AG04450 (cell line): ENCODE measurements around the gene MCF2. TPM values are rescaled to one million over a fixed set of nuclear protein-coding genes. Genes with fewer than 3 reads are reported as not detected.

ENCODE experiments used
- CTCF ChIA-PET: fragments of 300-600, 350-600 bp; formaldehyde crosslinking; extraction: SDS; loops from one replicate; lab custom pipeline; 2022; ENCODE audit warnings: antibody characterized with exemption, inconsistent platforms; lab: Charles Lee
- POLR2A ChIA-PET: fragments of 350-600 bp; formaldehyde crosslinking; extraction: SDS; loops from one replicate; lab custom pipeline; 2021; ENCODE audit warnings: antibody characterized with exemption, inconsistent platforms; lab: Yijun Ruan, JAX
- DNase-seq: peaks from one replicate; pipeline ENCODE4 v3.0.0-alpha.2; 2011; ENCODE audit warnings: low read depth, low spot score
- H3K27ac ChIP-seq: one replicate; pipeline ENCODE4 v1.5.1; 2012; ENCODE audit warnings: low read depth, low read length, control low read depth
- H3K27me3 ChIP-seq: one replicate; pipeline ENCODE4 v1.6.0; 2012; ENCODE audit warnings: low read length; ENCODE audit not compliant: control insufficient read depth, insufficient read depth
- H3K4me3 ChIP-seq: 2 replicates; pipeline ENCODE4 v1.5.1; 2011; ENCODE audit warnings: mild to moderate bottlenecking, low read depth, low read length, control low read depth
- H3K9me3 ChIP-seq: 2 replicates; pipeline ENCODE4 v1.5.1; 2012; ENCODE audit warnings: low read length; ENCODE audit not compliant: control insufficient read depth, insufficient read depth
- polyA plus RNA-seq: library from polyadenylated mRNA; depleted of rRNA; stranded (reverse); fragments of >200 nt; gene quantifications from 2 replicates; pipeline ENCODE4 v1.2.3, GENCODE V29; 2011
- TF ChIP-seq, protein P1 (sequence below): IDR thresholded peaks from 2 replicates; pipeline ENCODE4 v1.5.1; 2011; ENCODE audit warnings: low read depth, low read length, control low read depth, inconsistent platforms

MCF2 gene
- polyA plus RNA-seq, 1 experiment = 0.09 TPM

DNA sequence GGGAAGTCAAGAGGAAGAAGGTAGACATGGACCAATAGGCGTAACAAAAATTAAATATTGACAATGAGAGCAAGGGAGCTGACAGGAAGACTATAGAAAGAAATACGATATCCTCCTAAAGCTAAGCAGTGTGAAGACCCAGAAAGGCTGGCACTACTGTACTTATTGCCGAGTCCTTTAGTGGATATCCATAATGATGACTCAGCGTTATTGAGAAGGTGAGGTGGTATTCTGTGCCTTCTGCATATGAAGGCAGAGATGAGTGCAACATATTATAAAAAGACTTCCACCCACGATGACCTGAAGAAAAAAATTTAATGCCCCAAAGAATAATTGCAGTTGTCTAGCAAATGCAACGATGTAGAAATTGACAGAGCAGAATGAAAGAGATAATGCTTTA, 13.0 kb upstream of the MCF2 start:
- Histone ChIP-seq H3K9me3 (no peaks in the 10 kb centered on the region), H3K27ac (no peak overlapping the region), H3K4me3 (no peak overlapping the region), H3K27me3 (no peaks in the 10 kb centered on the region)
- ChIA-PET CTCF (no interaction called here), POLR2A (no interaction called here)
- TF ChIP-seq, protein P1, sequence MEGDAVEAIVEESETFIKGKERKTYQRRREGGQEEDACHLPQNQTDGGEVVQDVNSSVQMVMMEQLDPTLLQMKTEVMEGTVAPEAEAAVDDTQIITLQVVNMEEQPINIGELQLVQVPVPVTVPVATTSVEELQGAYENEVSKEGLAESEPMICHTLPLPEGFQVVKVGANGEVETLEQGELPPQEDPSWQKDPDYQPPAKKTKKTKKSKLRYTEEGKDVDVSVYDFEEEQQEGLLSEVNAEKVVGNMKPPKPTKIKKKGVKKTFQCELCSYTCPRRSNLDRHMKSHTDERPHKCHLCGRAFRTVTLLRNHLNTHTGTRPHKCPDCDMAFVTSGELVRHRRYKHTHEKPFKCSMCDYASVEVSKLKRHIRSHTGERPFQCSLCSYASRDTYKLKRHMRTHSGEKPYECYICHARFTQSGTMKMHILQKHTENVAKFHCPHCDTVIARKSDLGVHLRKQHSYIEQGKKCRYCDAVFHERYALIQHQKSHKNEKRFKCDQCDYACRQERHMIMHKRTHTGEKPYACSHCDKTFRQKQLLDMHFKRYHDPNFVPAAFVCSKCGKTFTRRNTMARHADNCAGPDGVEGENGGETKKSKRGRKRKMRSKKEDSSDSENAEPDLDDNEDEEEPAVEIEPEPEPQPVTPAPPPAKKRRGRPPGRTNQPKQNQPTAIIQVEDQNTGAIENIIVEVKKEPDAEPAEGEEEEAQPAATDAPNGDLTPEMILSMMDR = no peak
- no peak for DNase-seq

GRCh38 chrX:139720136-139720535, 12.2 kb upstream of the MCF2 start:
- CTCF ChIA-PET = no interaction called here
- POLR2A ChIA-PET = no interaction called here
- Histone ChIP-seq H3K27me3 (no peaks in the 10 kb centered on the region), H3K9me3 (no peaks in the 10 kb centered on the region), H3K4me3 (no peak overlapping the region), H3K27ac (no peak overlapping the region)
- TF ChIP-seq, protein P1 = no peak
- peak; percentile 30 for DNase-seq

DNA sequence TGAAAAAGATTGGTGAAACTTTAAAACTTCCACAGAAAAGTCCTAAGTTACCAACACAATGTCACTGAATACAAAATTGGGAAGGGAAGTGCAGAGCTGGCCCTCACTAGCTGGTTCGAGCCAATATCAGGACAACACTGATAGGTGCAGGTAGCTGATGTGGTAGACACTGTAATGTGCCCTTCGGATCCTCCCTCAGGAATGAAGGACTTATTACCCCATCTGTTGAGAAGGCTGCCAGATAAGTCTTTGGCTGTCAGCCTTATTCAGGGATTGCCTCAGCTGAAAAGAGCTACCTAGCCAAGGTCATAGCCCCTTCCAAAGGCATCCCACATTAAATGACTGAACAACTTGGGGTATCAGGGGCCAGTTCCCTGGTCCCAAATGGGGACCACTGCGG, 5.3 kb downstream of the MCF2 start:
- Histone ChIP-seq H3K4me3 (no peak overlapping the region), H3K9me3 (no peaks in the 10 kb centered on the region), H3K27ac (no peak overlapping the region), H3K27me3 (no peaks in the 10 kb centered on the region)
- ChIA-PET CTCF (no interaction called here), POLR2A (no interaction called here)
- DNase-seq = no peak
- TF ChIP-seq, protein P1 = no peak

DNA sequence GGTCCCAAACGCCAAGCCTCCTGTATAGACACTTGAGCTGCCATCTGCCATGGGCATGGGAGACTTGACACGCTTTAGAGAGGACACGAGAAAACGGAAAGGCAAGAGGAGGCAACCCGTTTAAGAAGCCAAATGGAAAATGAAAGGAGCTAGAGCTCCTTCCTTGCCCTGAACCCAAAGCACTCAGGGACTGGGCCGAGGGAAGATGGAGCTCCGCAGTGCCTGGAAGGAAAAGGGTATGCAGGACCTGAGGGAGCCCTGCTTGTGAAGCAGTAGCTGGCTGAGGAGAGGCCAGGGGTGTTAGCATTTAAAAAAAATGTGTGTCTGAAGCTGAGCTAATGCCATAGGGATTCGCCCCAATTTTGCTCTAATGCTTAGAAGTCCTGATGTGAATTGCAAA, 15.1 kb downstream of the MCF2 start:
- H3K4me3 ChIP-seq = no peak overlapping the region
- CTCF ChIA-PET = no interaction called here
- H3K27ac ChIP-seq = no peak overlapping the region
- H3K9me3 ChIP-seq = no peaks in the 10 kb centered on the region
- TF ChIP-seq, protein P1 = no peak
- no peak for DNase-seq
- POLR2A ChIA-PET = no interaction called here
- peaks cover 8% of the 10 kb centered on the region for H3K27me3 ChIP-seq

DNA sequence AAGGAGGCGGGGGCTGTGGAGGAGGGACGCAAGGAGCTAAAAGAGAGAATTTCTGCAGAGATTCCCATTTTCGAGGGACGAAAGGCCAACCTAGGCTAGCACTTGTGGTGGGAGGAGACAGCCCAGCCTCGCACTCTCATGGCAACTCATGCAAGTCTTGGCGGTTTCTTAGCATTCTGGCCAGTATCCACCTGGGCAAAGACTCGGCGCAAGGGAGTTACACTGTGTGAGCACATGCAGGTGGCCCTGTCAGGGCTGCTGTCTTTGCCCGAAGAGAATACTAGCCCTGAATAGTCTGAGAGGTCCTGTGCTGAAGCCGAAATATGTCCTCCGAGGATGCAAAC, 15.5 kb downstream of the MCF2 start:
- Histone ChIP-seq H3K27ac (no peak overlapping the region), H3K27me3 (peaks cover 8% of the 10 kb centered on the region), H3K4me3 (no peak overlapping the region), H3K9me3 (no peaks in the 10 kb centered on the region)
- ChIA-PET POLR2A (no interaction called here), CTCF (no interaction called here)
- no peak for DNase-seq
- TF ChIP-seq, protein P1 = no peak
